GM06990 (cell line): ENCODE data around the gene ASH1L.
"Not testable (repeated sequence)": the region's sequence is repeated elsewhere in the genome, so short reads cannot be mapped to it uniquely, and the experiment has no call there.

Source experiments
- DNase-seq: peaks from one replicate; pipeline ENCODE4 v3.0.0-alpha.2; 2011; ENCODE audit not compliant: insufficient read length; ENCODE audit errors: extremely low read depth
- H3K27me3 ChIP-seq: replicated peaks from 2 replicates; pipeline ENCODE4 v1.6.0; 2011; ENCODE audit warnings: low read length; ENCODE audit not compliant: control insufficient read depth, insufficient read depth
- H3K36me3 ChIP-seq: 2 replicates; pipeline ENCODE4 v1.5.1; 2011; ENCODE audit warnings: low read length; ENCODE audit not compliant: control insufficient read depth, insufficient read depth
- H3K4me3 ChIP-seq: replicated peaks from 2 replicates; pipeline ENCODE4 v1.5.1; 2011; ENCODE audit warnings: low read depth, mild to moderate bottlenecking, control low read depth, low read length
- CTCF ChIP-seq: IDR thresholded peaks from 2 replicates; pipeline ENCODE4 v1.5.1; 2011; ENCODE audit warnings: low read length, control low read depth, mild to moderate bottlenecking, inconsistent platforms; ENCODE audit not compliant: insufficient read depth, poor library complexity, severe bottlenecking

ASH1L gene

GRCh38 chr1:155575608-155576007, 13.0 kb upstream of the ASH1L start:
- H3K27me3 ChIP-seq, DNase-seq, H3K4me3 ChIP-seq, H3K36me3 ChIP-seq: not testable (repeated sequence)

- Histone ChIP-seq H3K4me3 (no peak overlapping the region), H3K36me3 (no peaks in the 10 kb centered on the region), H3K27me3 (no peaks in the 10 kb centered on the region)
- no peak for DNase-seq
- no peak for TF ChIP-seq CTCF
Measured at GRCh38 chr1:155574077-155574476, 11.5 kb upstream of the ASH1L start.

- no peak for DNase-seq
- Histone ChIP-seq H3K4me3 (no peak overlapping the region), H3K27me3 (no peaks in the 10 kb centered on the region), H3K36me3 (no peaks in the 10 kb centered on the region; the same call in 1 of the 2 replicates)
- no peak for TF ChIP-seq CTCF
Measured at GRCh38 chr1:155570593-155570990, 8.0 kb upstream of the ASH1L start.

GRCh38 chr1:155569988-155570592, 7.5 kb upstream of the ASH1L start:
- H3K27me3 ChIP-seq = no peaks in the 10 kb centered on the region
- H3K36me3 ChIP-seq = no peaks in the 10 kb centered on the region; the same call in 1 of the 2 replicates
- no peak for DNase-seq
- H3K4me3 ChIP-seq = no peak overlapping the region
- no peak for TF ChIP-seq CTCF

- H3K36me3 ChIP-seq, DNase-seq, H3K27me3 ChIP-seq: not testable (repeated sequence)
- peak overlapping the region; percentile 97 for H3K4me3 ChIP-seq
Measured at GRCh38 chr1:155563377-155564022, 897 bp upstream of the ASH1L start.

GRCh38 chr1:155561779-155562580, 623 bp downstream of the ASH1L start:
- peak overlapping the region; percentile 97 for H3K4me3 ChIP-seq
- H3K36me3 ChIP-seq, DNase-seq, H3K27me3 ChIP-seq: not testable (repeated sequence)

- DNase-seq = no peak
- H3K27me3 ChIP-seq = no peaks in the 10 kb centered on the region
- TF ChIP-seq CTCF = no peak
- no peak overlapping the region for H3K4me3 ChIP-seq
- peaks cover 7% of the 10 kb centered on the region for H3K36me3 ChIP-seq
Measured at GRCh38 chr1:155555915-155556314, 6.7 kb downstream of the ASH1L start.
